ENCODE results near the gene LRRC72.

- no peak for TF ChIP-seq CTCF (IDR thresholded peaks at IDR 0.05)
- TF ChIP-seq POLR2AphosphoS5 (IDR thresholded peaks at IDR 0.05), result no peak
- TF ChIP-seq POLR2A (IDR thresholded peaks at IDR 0.05), result no peak
Measured at GRCh38 chr7:16586081-16586874, 59.7 kb downstream of the LRRC72 start.

Measured in suprapubic skin (tissue), 4 donors.